Stimulated activated naive CD8-positive, alpha-beta T cell treated with anti-CD3 and anti-CD28 coated beads, Interleukin-15, Interleukin-2, amounts not matched to agents 100 U/mL and 50 U/mL, for 24 hours (primary cell): Measurements from ENCODE around the gene RICTOR.
A peak's percentile ranks its signal among the peaks of the same experiment; 100 is the strongest.

Experiments
- ATAC-seq: fragments of 150-1000 bp; cut with Tn5 transposase; one replicate; pipeline ENCODE4 v1.10.0; 2021
- DNase-seq: peaks from one replicate; pipeline ENCODE4 v3.0.0; 2021

RICTOR gene

GRCh38 chr5:39100301-39100850 lies 26.2 kb upstream of the RICTOR start:
- ATAC-seq (no peak), DNase-seq (no peak)

- ATAC-seq (no peak), DNase-seq (no peak)
Observed at GRCh38 chr5:39099831-39100230, 25.6 kb upstream of the RICTOR start.

DNA sequence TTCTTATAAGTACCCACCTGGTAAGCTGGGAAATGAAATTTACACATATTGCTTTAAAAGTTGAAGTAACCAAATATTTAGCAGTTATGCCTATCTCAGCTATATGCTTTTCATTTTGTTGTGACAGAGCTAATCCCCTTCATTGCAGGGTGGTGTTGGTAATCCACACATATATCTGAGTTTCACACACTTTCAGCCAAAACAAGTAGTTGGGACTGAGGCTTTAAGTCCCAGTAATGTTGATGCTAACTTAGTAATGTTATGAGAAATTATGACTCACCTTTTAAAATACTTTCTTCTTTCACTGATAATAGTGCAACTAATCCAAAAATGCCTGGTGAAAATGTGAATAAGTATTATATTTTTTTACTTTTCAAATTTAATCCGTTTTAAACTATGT lies 19.2 kb upstream of the RICTOR start:
- DNase-seq = no peak
- ATAC-seq = no peak

- ATAC-seq (no peak), DNase-seq (no peak)
Observed at GRCh38 chr5:39092581-39093351, 18.6 kb upstream of the RICTOR start.

- DNase-seq (no peak), ATAC-seq (no peak)
Observed at GRCh38 chr5:39091940-39092580, 17.9 kb upstream of the RICTOR start.

DNA sequence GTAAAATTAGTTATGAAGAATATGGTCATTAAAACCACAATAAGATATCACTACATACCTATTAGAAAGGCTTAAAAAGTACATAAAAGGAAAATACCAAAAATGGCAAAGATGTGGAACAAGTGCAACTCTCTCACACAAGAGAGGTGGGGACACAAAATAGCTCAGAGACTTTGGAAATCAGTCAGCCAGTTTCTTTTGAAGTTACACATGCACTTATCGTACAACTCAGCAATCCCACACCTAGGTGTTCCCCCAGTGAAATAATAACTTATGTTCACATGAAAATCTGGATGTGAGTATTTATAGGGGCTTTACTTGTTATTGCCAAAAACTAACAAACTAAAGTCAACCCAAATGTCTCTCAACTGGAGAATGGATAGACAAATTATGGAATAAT lies 9.8 kb upstream of the RICTOR start:
- ATAC-seq (no peak), DNase-seq (no peak)

DNA sequence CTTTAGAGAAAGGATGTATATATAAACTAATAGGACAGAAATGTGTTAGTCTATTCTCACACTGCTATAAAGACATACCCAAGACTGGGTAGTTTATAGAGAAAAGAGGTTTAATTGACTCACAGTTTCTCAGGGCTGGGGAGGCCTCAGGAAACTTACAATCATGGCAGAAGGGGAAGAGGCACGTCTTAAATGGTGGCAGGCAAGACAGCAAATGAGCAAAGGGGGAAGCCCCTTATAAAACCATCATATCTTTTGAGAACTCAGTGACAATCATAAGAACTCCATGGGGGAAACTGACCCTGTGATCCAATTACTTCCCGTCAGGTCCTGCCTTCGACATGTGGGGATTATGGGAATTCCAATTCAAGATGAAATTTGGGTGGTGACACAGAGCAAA lies 8.8 kb upstream of the RICTOR start:
- ATAC-seq (no peak), DNase-seq (no peak)

DNA sequence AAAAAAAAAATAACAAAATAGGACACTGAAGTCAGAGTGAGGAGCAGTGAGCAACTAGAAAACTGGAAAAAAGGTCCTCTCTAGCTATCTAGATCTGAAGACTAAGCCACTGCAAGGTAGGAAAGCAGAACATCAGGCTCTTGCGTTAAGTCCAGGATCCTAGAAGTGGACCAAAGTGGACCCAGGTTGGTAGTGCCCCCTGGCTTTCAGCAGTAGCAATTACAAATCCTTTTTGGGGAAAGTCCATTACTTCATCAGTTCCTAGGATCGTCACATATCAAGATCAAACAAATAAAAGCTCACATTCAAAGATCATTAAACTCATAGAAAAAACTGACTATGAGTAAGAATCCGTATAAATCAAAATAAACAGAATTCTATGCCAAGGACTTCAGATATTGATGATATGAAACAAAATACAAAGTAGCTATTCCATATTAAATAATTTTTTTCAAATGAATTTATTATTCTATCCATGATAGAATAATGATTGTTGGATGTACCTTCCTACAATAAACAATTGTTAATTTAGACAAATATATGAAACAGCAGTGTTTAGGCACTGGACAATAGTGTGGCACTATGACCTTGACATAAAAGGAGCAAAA lies 6.5 kb upstream of the RICTOR start:
- ATAC-seq (no peak), DNase-seq (peak; percentile 42)

GRCh38 chr5:39080168-39080567 lies 6.0 kb upstream of the RICTOR start:
- no peak for ATAC-seq
- no peak for DNase-seq

- DNase-seq (no peak), ATAC-seq (no peak)
Observed at GRCh38 chr5:39079147-39079546, 4.9 kb upstream of the RICTOR start.

GRCh38 chr5:39076757-39077728 lies 2.8 kb upstream of the RICTOR start:
- ATAC-seq = no peak
- no peak for DNase-seq

DNA sequence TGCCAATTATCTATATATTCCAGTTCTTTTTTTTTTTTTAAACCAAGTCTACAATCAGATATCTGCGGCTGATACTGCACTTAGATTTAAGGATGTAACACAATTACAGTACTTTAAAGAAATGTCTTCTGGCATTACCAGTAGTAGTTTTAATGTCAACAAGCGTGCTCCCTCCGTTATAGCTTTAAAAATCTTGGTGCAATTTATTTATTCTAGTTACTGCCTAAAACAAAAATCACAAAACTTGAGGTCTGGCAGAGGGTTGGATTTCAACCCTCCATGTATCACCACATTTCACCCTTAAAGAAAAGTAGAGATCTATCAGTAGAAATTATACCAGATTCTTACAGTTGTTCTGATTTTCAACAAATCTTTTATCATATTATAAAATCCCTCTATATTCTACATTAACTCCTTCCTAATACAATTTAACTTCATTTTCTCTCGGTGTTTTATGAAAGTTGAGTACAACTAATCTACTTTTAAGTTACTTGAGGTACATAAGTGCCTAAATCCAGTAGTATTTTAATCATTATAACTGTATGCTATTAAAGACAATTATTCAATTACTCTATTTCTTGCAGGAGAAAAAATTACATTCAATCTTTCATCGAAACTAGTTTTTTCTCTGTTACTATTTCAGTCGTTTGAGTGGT lies 2.0 kb upstream of the RICTOR start:
- ATAC-seq (no peak), DNase-seq (no peak)

- peak; percentile 33 for ATAC-seq
- DNase-seq = no peak
Observed at GRCh38 chr5:39073767-39074016, 507 bp downstream of the RICTOR start.

GRCh38 chr5:39072925-39073766 lies 1.1 kb downstream of the RICTOR start:
- DNase-seq (peak; percentile 65), ATAC-seq (peak; percentile 37)

DNA sequence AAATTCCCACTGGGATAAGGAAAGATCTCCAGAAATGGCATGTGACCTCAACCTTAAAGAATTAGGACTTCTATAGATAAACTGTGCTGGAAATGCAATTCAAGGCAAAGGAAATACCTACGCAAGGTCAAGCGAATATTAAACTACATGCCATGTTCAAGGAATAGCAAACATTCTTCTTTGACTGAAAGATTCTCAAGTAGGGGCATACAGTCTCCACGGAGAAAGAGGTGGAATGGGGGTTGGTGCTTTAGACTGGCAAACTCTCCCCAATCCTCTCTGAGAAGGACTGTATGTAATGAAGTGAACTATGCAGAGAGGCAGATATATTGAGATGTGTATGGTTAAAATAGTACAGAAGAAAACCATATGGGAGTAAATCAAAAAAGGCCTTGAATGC lies 6.1 kb downstream of the RICTOR start:
- ATAC-seq (no peak), DNase-seq (no peak)

GRCh38 chr5:39064450-39064849 lies 9.7 kb downstream of the RICTOR start:
- ATAC-seq = no peak
- DNase-seq = no peak

GRCh38 chr5:39063037-39063436 lies 11.2 kb downstream of the RICTOR start:
- DNase-seq = no peak
- no peak for ATAC-seq

GRCh38 chr5:39062530-39062929 lies 11.7 kb downstream of the RICTOR start:
- no peak for DNase-seq
- ATAC-seq = no peak

GRCh38 chr5:39062104-39062503 lies 12.1 kb downstream of the RICTOR start:
- ATAC-seq = no peak
- no peak for DNase-seq

DNA sequence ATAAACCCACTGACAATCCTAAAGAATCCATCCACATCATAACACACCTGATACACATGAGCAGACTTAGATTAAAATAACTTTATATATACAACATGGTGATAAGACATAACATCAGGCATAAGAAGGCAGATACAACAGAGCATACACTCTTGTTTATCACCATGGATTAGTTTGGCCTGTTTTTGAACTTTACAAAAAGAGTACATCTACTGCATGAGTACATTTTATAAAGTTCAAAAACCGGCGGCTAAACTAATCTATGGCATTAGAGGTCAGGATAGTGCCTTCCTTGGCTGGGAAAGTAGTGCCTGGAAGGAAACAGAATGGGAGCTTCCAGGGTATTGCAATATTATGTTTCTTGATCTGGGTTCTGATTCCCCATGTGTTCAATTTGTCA lies 15.1 kb downstream of the RICTOR start:
- DNase-seq (no peak), ATAC-seq (no peak)
